ENCODE data around the gene SLC6A13. TPM values are rescaled to one million over a fixed set of nuclear protein-coding genes. Genes with fewer than 3 reads are reported as not detected.
A peak's percentile ranks its signal among the peaks of the same experiment; 100 is the strongest.

Gene SLC6A13
- total RNA-seq, 1 experiment from 2014 or later = 3.5 TPM

- intact Hi-C loops (cut with micrococcal nuclease; ENCODE audit: unreplicated experiment) = no loop called here
- Mint-ChIP-seq H3K4me1 (ENCODE audit: low read depth, unreplicated experiment) (peaks cover 19% of the 10 kb centered on the region), H3K4me3 (ENCODE audit: low read depth, unreplicated experiment) (no peak overlapping the region), H3K9me3 (ENCODE audit: low read depth, unreplicated experiment) (no peaks in the 10 kb centered on the region), H3K36me3 (ENCODE audit: insufficient read depth, unreplicated experiment) (no peaks in the 10 kb centered on the region), H3K27ac (ENCODE audit: unreplicated experiment) (no peak overlapping the region), H3K27me3 (ENCODE audit: unreplicated experiment) (peaks cover 21% of the 10 kb centered on the region)
- no peak for TF ChIP-seq CTCF (IDR thresholded peaks at IDR 0.05; ENCODE audit: unreplicated experiment)
- DNase-seq = no peak
- CTCF ChIA-PET = no interaction called here
- no TSS peak for BruUV-seq (replicated peaks)
These were observed 83.9 kb downstream of the SLC6A13 start for GRCh38 chr12:178829-179109.

- intact Hi-C loops (cut with micrococcal nuclease; ENCODE audit: unreplicated experiment) = no loop called here
- no peaks in the 10 kb centered on the region for H3K36me3 Mint-ChIP-seq (ENCODE audit: insufficient read depth, unreplicated experiment)
- DNase-seq = no peak
- no peak overlapping the region for H3K27ac Mint-ChIP-seq (ENCODE audit: unreplicated experiment)
- no peak overlapping the region for H3K4me3 Mint-ChIP-seq (ENCODE audit: low read depth, unreplicated experiment)
- TF ChIP-seq CTCF (IDR thresholded peaks at IDR 0.05; ENCODE audit: unreplicated experiment) = no peak
- BruUV-seq (replicated peaks) = no TSS peak
- peaks cover 27% of the 10 kb centered on the region for H3K27me3 Mint-ChIP-seq (ENCODE audit: unreplicated experiment)
- H3K4me1 Mint-ChIP-seq (ENCODE audit: low read depth, unreplicated experiment) = peaks cover 19% of the 10 kb centered on the region
- H3K9me3 Mint-ChIP-seq (ENCODE audit: low read depth, unreplicated experiment) = no peaks in the 10 kb centered on the region
- CTCF ChIA-PET = no interaction called here
These were observed 84.4 kb downstream of the SLC6A13 start for GRCh38 chr12:177980-178828.

GRCh38 chr12:177336-177979 lies 85.2 kb downstream of the SLC6A13 start:
- intact Hi-C loops (cut with micrococcal nuclease; ENCODE audit: unreplicated experiment) = no loop called here
- DNase-seq = no peak
- Mint-ChIP-seq H3K36me3 (ENCODE audit: insufficient read depth, unreplicated experiment) (no peaks in the 10 kb centered on the region), H3K27ac (ENCODE audit: unreplicated experiment) (no peak overlapping the region), H3K27me3 (ENCODE audit: unreplicated experiment) (peaks cover 35% of the 10 kb centered on the region), H3K9me3 (ENCODE audit: low read depth, unreplicated experiment) (no peaks in the 10 kb centered on the region), H3K4me3 (ENCODE audit: low read depth, unreplicated experiment) (no peak overlapping the region), H3K4me1 (ENCODE audit: low read depth, unreplicated experiment) (peaks cover 12% of the 10 kb centered on the region)
- CTCF ChIA-PET = interaction anchor here (0.6 kb wide), 2 partner anchors 23 to 110 kb away, joined by 3 to 5 read pairs; no protein-coding TSS in a partner anchor
- TF ChIP-seq CTCF (IDR thresholded peaks at IDR 0.05; ENCODE audit: unreplicated experiment) = no peak
- no TSS peak for BruUV-seq (replicated peaks)

GRCh38 chr12:176321-177181 lies 86.1 kb downstream of the SLC6A13 start:
- TF ChIP-seq CTCF (IDR thresholded peaks at IDR 0.05; ENCODE audit: unreplicated experiment) = no peak
- peak; percentile 19 for DNase-seq
- Mint-ChIP-seq H3K4me1 (ENCODE audit: low read depth, unreplicated experiment) (peaks cover 10% of the 10 kb centered on the region), H3K27me3 (ENCODE audit: unreplicated experiment) (peaks cover 44% of the 10 kb centered on the region), H3K36me3 (ENCODE audit: insufficient read depth, unreplicated experiment) (no peaks in the 10 kb centered on the region), H3K27ac (ENCODE audit: unreplicated experiment) (no peak overlapping the region), H3K9me3 (ENCODE audit: low read depth, unreplicated experiment) (no peaks in the 10 kb centered on the region), H3K4me3 (ENCODE audit: low read depth, unreplicated experiment) (no peak overlapping the region)
- BruUV-seq (replicated peaks) = no TSS peak
- intact Hi-C loops (cut with micrococcal nuclease; ENCODE audit: unreplicated experiment) = no loop called here
- CTCF ChIA-PET = interaction anchor here (0.6 kb wide), 1 partner anchor 110 kb away, joined by 5 read pairs; no protein-coding TSS in a partner anchor

Data from Calu3 (cell line).